GM19035 (cell line): ENCODE data around the gene TMEM139.
"Not testable (repeated sequence)": the region's sequence is repeated elsewhere in the genome, so short reads cannot be mapped to it uniquely, and the experiment has no call there.

ENCODE experiments used
- ATAC-seq: cut with Tn5 transposase; IDR thresholded peaks from one replicate; pipeline ENCODE4 v1.9.1; 2021; ENCODE audit not compliant: unreplicated experiment

TMEM139 gene

GRCh38 chr7:143258831-143259230, 25.9 kb upstream of the TMEM139 start:
- peak; percentile 51 for ATAC-seq

DNA sequence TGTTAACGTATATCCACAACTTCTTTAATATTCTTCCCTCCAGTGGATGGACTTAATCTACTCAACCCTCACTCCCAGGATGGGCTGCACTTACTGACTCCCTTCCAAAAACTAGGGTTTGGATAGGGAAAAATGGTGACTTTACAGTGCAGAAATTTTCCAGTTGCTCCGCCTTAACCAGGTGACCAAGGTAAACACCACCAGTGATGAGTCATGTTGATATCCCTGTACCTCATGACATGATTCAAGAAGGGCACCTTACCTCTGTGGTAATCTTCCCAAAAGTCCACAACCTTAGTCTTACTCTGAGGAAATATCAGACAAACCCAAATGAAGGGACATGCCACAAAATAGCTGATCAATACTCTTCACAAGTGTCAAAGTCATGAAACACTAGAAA, 25.0 kb upstream of the TMEM139 start:
- ATAC-seq: no peak

DNA sequence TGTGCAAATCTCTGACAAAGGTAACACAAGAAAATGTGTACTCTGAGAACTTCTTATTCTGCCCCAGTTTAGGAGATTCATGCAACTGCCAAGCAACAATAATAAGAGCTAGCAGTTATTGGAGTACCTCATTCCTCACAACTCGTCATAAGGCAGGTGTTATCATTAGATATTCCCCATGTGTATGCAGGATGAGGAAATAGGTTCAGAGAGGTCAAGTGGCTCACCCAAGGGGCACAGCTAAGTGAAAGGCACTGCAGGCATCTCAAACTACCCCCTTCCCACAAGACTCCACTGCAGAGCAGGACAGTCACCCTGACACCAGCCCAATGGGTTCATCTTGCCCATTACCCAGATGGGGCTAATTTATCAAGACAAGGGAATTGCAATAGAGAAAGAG, 22.9 kb upstream of the TMEM139 start:
- no peak for ATAC-seq

- peak; percentile 97 for ATAC-seq
These were observed 21.2 kb upstream of the TMEM139 start, which contains the start of gene GSTK1 for GRCh38 chr7:143263266-143264195. Gene GSTK1 (plus strand): TSS chr7:143263441. CDS start chr7:143263514, 73 bp downstream.

DNA sequence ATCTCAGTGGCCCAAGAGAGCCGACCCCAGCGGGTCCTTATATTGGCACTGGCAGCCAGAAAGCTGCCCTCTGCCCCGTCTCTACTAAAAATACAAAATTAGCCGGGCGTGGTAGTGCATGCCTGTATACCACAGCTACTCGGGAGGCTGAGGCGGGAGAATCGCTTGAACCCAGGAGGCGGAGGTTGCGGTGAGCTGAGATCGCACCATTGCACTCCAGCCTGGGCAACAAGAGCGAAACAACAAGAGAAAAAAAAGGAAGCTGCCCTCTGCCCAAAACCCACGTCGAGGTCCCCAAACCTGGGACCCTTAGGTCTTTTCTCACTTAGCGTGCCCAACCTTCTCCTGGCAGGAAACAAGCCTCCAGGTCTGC, 20.6 kb upstream of the TMEM139 start:
- not testable (repeated sequence) for ATAC-seq

GRCh38 chr7:143265017-143265693, 19.6 kb upstream of the TMEM139 start:
- no peak for ATAC-seq

- no peak for ATAC-seq
These were observed 15.5 kb upstream of the TMEM139 start for GRCh38 chr7:143269251-143269650.

- ATAC-seq: no peak
These were observed 13.5 kb upstream of the TMEM139 start for GRCh38 chr7:143271240-143271639.

- ATAC-seq: no peak
These were observed 11.9 kb upstream of the TMEM139 start for GRCh38 chr7:143272871-143273270.

DNA sequence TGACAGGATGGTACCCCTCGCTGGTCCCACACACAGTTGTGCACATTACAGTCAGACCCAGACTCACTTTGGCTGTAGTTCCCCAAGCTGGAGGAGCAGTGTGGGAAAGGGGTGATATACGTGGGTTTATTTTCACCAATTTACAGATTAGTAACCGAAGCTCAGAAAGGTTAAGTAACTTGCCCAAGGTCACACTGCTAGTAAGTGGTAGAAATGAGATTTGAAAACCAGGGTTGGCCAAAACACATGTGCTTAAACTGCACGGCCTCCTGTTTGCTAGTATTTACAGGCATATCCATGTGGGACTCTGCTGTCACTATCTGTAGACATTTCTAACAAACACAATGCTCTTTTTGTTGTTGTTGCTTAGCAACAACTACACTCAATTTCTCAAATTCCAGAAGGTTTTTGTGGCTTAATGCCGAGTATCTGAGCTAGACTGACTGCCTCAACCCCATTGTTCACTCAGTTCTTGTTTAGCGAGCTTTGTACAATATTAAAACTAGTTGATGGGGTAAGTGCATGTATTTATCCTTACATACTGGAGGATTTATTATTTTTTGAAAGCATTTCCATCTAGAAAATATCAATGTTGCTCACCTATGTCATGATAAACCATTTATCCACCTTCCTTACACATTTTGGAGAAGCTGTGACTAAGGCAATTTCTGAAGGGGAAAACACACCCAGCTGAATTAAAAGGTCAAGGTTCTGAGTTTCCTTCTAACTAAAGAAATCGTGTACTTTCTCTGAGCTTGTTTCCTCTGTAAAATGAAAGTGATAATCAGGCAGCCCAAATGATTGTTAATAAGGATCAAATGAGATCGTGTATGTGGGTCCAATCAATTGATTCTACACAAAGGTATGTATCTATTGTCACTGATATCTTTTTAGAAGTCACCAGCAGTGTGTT, 5.3 kb upstream of the TMEM139 start:
- no peak for ATAC-seq

DNA sequence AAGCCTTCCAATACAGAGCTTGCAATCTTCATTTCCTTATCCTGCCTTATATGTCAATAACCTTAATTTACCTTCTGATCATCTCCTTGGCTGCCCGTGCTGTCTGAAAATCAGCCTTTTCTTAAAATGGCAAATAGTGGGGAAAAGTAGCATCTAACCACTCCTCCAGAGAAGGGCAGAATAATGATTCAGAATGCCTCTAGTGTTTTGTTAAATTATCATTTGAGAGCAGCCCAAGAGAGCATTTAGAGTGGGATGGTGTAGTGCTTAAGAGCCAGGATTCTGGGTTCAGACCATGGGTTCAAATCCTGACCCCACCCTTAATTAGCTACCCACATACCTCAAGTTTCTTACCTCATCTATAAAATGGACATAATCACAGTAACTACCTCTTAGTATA, 4.6 kb upstream of the TMEM139 start:
- no peak for ATAC-seq

GRCh38 chr7:143280566-143280965, 4.2 kb upstream of the TMEM139 start:
- ATAC-seq: no peak

- no peak for ATAC-seq
These were observed 3.2 kb upstream of the TMEM139 start for GRCh38 chr7:143281529-143281928.

DNA sequence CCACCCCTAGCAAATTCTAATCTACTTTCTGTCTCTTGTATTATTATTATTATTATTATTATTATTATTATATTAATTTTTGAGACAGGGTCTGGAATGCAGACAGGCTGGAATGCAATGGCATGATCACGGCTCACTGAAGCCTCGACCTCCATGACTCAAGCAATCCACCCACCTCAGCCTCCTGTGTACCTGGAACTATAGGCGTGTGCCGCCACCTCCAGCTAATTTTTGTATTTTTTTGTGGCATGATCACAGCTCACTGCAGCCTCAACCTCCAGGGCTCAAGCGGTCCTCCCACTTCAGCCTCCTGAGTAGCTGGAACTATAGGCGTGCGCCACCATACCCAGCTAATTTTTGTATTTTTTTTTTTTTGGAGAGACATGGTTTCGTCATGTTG, 2.6 kb upstream of the TMEM139 start:
- no peak for ATAC-seq

- ATAC-seq: no peak
These were observed 1.4 kb upstream of the TMEM139 start for GRCh38 chr7:143283381-143283780.

GRCh38 chr7:143285470-143285778, 666 bp downstream of the TMEM139 start:
- ATAC-seq: no peak

- ATAC-seq: no peak
These were observed 1.2 kb downstream of the TMEM139 start for GRCh38 chr7:143285806-143286521.

- no peak for ATAC-seq
These were observed 1.7 kb downstream of the TMEM139 start for GRCh38 chr7:143286522-143286890.

DNA sequence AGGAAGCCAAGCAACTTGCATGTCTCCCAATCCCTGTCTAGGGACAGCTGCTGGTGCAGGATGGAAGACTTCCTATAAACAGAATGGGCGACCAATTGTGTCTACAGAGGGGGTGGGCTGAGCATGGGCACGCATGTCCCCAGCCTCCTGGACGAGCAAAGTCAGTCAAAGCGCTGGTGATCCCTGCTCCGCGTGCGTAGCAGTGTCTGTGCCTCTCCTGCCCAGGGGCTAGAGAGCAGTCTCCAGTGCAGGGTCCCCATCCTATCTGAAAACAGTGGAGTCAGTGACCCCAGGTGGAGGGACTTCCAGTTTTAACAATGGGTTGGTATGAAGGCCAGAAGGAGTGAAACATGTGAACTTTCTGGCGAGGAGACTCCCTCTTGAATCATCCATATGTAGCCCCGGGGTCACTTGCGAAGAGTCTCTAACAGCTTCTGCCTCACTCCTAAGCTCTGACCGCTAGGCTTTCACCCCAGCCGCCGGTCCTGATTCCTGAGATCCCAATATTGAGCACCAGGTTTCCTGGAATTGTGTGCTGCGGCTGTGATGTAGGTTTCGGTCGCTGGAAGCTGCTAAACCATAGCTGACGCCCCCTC, 2.7 kb downstream of the TMEM139 start:
- no peak for ATAC-seq
